ENCODE results near the gene MAPKAP1. TPM values are rescaled to one million over a fixed set of nuclear protein-coding genes. Genes with fewer than 3 reads are reported as not detected.
"Not testable (repeated sequence)": the region's sequence is repeated elsewhere in the genome, so short reads cannot be mapped to it uniquely, and the experiment has no call there.

Gene MAPKAP1
- total and polyA plus RNA-seq, 8 donors = 32.7 to 212 (median 78.2) TPM

GRCh38 chr9:125568621-125569020 is 138.4 kb downstream of the MAPKAP1 start:
- peaks cover 0 to 7% (median 0%) of the 10 kb centered on the region in 4 donors for H3K36me3 ChIP-seq
- no peak overlapping the region for H3K4me3 ChIP-seq
- peaks cover 0 to 36% (median 15%) of the 10 kb centered on the region in 4 donors for H3K4me1 ChIP-seq
- peak in 1 of 2 donors; percentile 58 for DNase-seq
- H3K9me3 ChIP-seq = peaks cover 0 to 8% (median 5%) of the 10 kb centered on the region in 4 donors
- no peak for TF ChIP-seq POLR2AphosphoS5 (IDR thresholded peaks at IDR 0.05)
- no peak for TF ChIP-seq POLR2A (IDR thresholded peaks at IDR 0.05)
- no peak for TF ChIP-seq CTCF (IDR thresholded peaks at IDR 0.05)
- no peak for TF ChIP-seq EP300 (IDR thresholded peaks at IDR 0.05)
- no peaks in the 10 kb centered on the region for H3K27me3 ChIP-seq
- intact Hi-C loops (cut with DNase I; ENCODE audit: low total_unique reads) = no loop called here
- peak overlapping the region in 3 of 5 donors; percentile 19 to 56 (median 31) for H3K27ac ChIP-seq
- 11 to 50% (median 24%) methylated on average over 4 of the region's 4 CpGs for WGBS, 5 donors

GRCh38 chr9:125566051-125566450 is 141.0 kb downstream of the MAPKAP1 start:
- DNase-seq; intact Hi-C loops (cut with DNase I; ENCODE audit: low total_unique reads); H3K27ac ChIP-seq; H3K27me3 ChIP-seq; H3K36me3 ChIP-seq; H3K4me3 ChIP-seq; H3K9me3 ChIP-seq: not testable (repeated sequence)
- peaks cover 0 to 29% (median 14%) of the 10 kb centered on the region in 4 donors for H3K4me1 ChIP-seq

GRCh38 chr9:125565126-125565525 is 141.9 kb downstream of the MAPKAP1 start:
- intact Hi-C loops (cut with DNase I; ENCODE audit: low total_unique reads) = no loop called here

GRCh38 chr9:125564631-125565030 is 142.4 kb downstream of the MAPKAP1 start:
- Histone ChIP-seq H3K4me1 (peaks cover 0 to 25% (median 9%) of the 10 kb centered on the region in 4 donors), H3K36me3 (peaks cover 0 to under 1% (median under 1%) of the 10 kb centered on the region in 4 donors), H3K4me3 (no peak overlapping the region), H3K27ac (no peak overlapping the region), H3K9me3 (no peaks in the 10 kb centered on the region), H3K27me3 (no peaks in the 10 kb centered on the region)
- DNase-seq = no peak
- intact Hi-C loops (cut with DNase I; ENCODE audit: low total_unique reads) = no loop called here
- no peak for TF ChIP-seq POLR2AphosphoS5 (IDR thresholded peaks at IDR 0.05)
- no peak for TF ChIP-seq EP300 (IDR thresholded peaks at IDR 0.05)
- TF ChIP-seq POLR2A (IDR thresholded peaks at IDR 0.05) = no peak
- no peak for TF ChIP-seq CTCF (IDR thresholded peaks at IDR 0.05)
- 88 to 92% (median 90%) methylated on average over 4 of the region's 4 CpGs for WGBS, 5 donors

More at GRCh38 chr9:125565126-125565525, 141.9 kb downstream of the MAPKAP1 start:
- Histone ChIP-seq H3K27ac (no peak overlapping the region), H3K9me3 (no peaks in the 10 kb centered on the region), H3K27me3 (no peaks in the 10 kb centered on the region), H3K4me1 (peaks cover 0 to 27% (median 10%) of the 10 kb centered on the region in 4 donors), H3K4me3 (no peak overlapping the region), H3K36me3 (no peaks in the 10 kb centered on the region)
- TF ChIP-seq POLR2A (IDR thresholded peaks at IDR 0.05) = no peak
- TF ChIP-seq EP300 (IDR thresholded peaks at IDR 0.05) = no peak
- no peak for TF ChIP-seq CTCF (IDR thresholded peaks at IDR 0.05)
- TF ChIP-seq POLR2AphosphoS5 (IDR thresholded peaks at IDR 0.05) = no peak
- WGBS, 5 donors = 95 to 97% (median 95%) methylated on average over 2 of the region's 2 CpGs
- DNase-seq = no peak

GRCh38 chr9:125561509-125562148 is 145.4 kb downstream of the MAPKAP1 start:
- no peak for DNase-seq
- H3K27me3 ChIP-seq = no peaks in the 10 kb centered on the region
- H3K36me3 ChIP-seq = peaks cover 0 to 9% (median 6%) of the 10 kb centered on the region in 4 donors
- no peak overlapping the region for H3K27ac ChIP-seq
- no peak overlapping the region for H3K4me3 ChIP-seq
- 36 to 57% (median 37%) methylated on average over 4 of the region's 4 CpGs for WGBS, 5 donors
- peaks cover 0 to 18% (median 2%) of the 10 kb centered on the region in 4 donors for H3K4me1 ChIP-seq
- TF ChIP-seq POLR2AphosphoS5 (IDR thresholded peaks at IDR 0.05) (no peak), EP300 (IDR thresholded peaks at IDR 0.05) (no peak), POLR2A (IDR thresholded peaks at IDR 0.05) (no peak), CTCF (IDR thresholded peaks at IDR 0.05) (no peak)
- intact Hi-C loops (cut with DNase I; ENCODE audit: low total_unique reads) = no loop called here
- H3K9me3 ChIP-seq = no peaks in the 10 kb centered on the region

Data from stomach (tissue), 9 donors.